Endometrial microvascular endothelial cells (primary cell): ENCODE results near the gene INO80E. TPM values are rescaled to one million over a fixed set of nuclear protein-coding genes. Genes with fewer than 3 reads are reported as not detected.
"Not testable (repeated sequence)": the region's sequence is repeated elsewhere in the genome, so short reads cannot be mapped to it uniquely, and the experiment has no call there.

Source experiments
- in situ Hi-C: cut with HindIII; loops from 2 replicates; pipeline ENCODE4 v1.10.0; 2017; ENCODE audit warnings: low sequenced_read_pairs, low pct_unique_long_range_greater_than_20kb; ENCODE audit errors: inconsistent ontology term
- total RNA-seq: library from RNA; depleted of rRNA; stranded (reverse); fragments of >200 nt; gene quantifications from one replicate; pipeline ENCODE4 v1.2.3, GENCODE V29; 2015; ENCODE audit errors: inconsistent ontology term

The INO80E gene
- total RNA-seq, 1 donor from 2014 or later = 104 TPM

- in situ Hi-C loops = no loop called here
These were observed 28.4 kb downstream of the INO80E start for GRCh38 chr16:30024451-30024850.

- in situ Hi-C loops = no loop called here
These were observed 29.1 kb downstream of the INO80E start for GRCh38 chr16:30025156-30025555.

- in situ Hi-C loops = no loop called here
These were observed 29.5 kb downstream of the INO80E start for GRCh38 chr16:30025574-30025973.

- in situ Hi-C loops = no loop called here
These were observed 30.4 kb downstream of the INO80E start for GRCh38 chr16:30026449-30026848.

- in situ Hi-C loops = no loop called here
These were observed 31.8 kb downstream of the INO80E start for GRCh38 chr16:30027588-30028437.

GRCh38 chr16:30028438-30029076 lies 32.5 kb downstream of the INO80E start:
- in situ Hi-C loops = no loop called here

- in situ Hi-C loops = no loop called here
These were observed 34.1 kb downstream of the INO80E start for GRCh38 chr16:30030011-30030685.

GRCh38 chr16:30030841-30031413 lies 34.9 kb downstream of the INO80E start, which contains the start of gene TLCD3B:
TSS of gene TLCD3B (minus strand) at chr16:30031271. CDS start at chr16:30030527, 744 bp downstream.
- in situ Hi-C loops = no loop called here

GRCh38 chr16:30031477-30031918 lies 35.5 kb downstream of the INO80E start:
- in situ Hi-C loops = no loop called here

GRCh38 chr16:30032083-30032819 lies 36.2 kb downstream of the INO80E start:
- in situ Hi-C loops = no loop called here

GRCh38 chr16:30033270-30033669 lies 37.2 kb downstream of the INO80E start:
- in situ Hi-C loops = no loop called here

GRCh38 chr16:30040221-30040620 lies 44.2 kb downstream of the INO80E start:
- in situ Hi-C loops = no loop called here

GRCh38 chr16:30040690-30041089 lies 44.6 kb downstream of the INO80E start:
- in situ Hi-C loops = not testable (repeated sequence)

GRCh38 chr16:30041841-30042240 lies 45.8 kb downstream of the INO80E start:
- in situ Hi-C loops = no loop called here

GRCh38 chr16:30046178-30046577 lies 50.1 kb downstream of the INO80E start:
- in situ Hi-C loops = no loop called here

- in situ Hi-C loops = no loop called here
These were observed 50.5 kb downstream of the INO80E start for GRCh38 chr16:30046588-30046987.

- in situ Hi-C loops = no loop called here
These were observed 53.8 kb downstream of the INO80E start for GRCh38 chr16:30049871-30050270.

GRCh38 chr16:30051518-30051917 lies 55.5 kb downstream of the INO80E start:
- in situ Hi-C loops = no loop called here
